BJ (cell line): ENCODE data around the gene CBX2. TPM values are rescaled to one million over a fixed set of nuclear protein-coding genes. Genes with fewer than 3 reads are reported as not detected.

Experiments used
- CTCF ChIA-PET: fragments of 350-600 bp; formaldehyde crosslinking; extraction: SDS; loops from one replicate; lab custom pipeline; 2021; ENCODE audit warnings: antibody characterized with exemption, inconsistent platforms; lab: Yijun Ruan, JAX
- POLR2A ChIA-PET: fragments of 300-600 bp; sonication (Branson Sonifier 250); formaldehyde crosslinking; extraction: SDS; loops from one replicate; lab custom pipeline; 2021; ENCODE audit warnings: antibody characterized with exemption; lab: Charles Lee
- DNase-seq: peaks from one replicate; pipeline ENCODE4 v3.0.0-alpha.2; 2011; ENCODE audit warnings: low read depth
- H3K27me3 ChIP-seq: 2 replicates; pipeline ENCODE4 v1.6.0; 2011; ENCODE audit warnings: low read length; ENCODE audit not compliant: control insufficient read depth, insufficient read depth
- H3K36me3 ChIP-seq: 2 replicates; pipeline ENCODE4 v1.5.1; 2011; ENCODE audit warnings: low read length; ENCODE audit not compliant: control insufficient read depth, insufficient read depth
- H3K4me3 ChIP-seq: 2 replicates; pipeline ENCODE4 v1.5.1; 2011; ENCODE audit warnings: low read depth, mild to moderate bottlenecking, control low read depth, low read length
- CTCF ChIP-seq: IDR thresholded peaks from 2 replicates; pipeline ENCODE4 v1.5.1; 2011; ENCODE audit warnings: low read depth, mild to moderate bottlenecking, control low read depth, inconsistent platforms, low read length, moderate library complexity; ENCODE audit not compliant: insufficient read depth
- polyA plus RNA-seq: library from polyadenylated mRNA; depleted of rRNA; stranded (reverse); fragments of >200 nt; gene quantifications from 2 replicates; pipeline ENCODE4 v1.2.3, GENCODE V29; 2011

CBX2 gene
- polyA plus RNA-seq, 1 experiment, result 1.5 TPM

GRCh38 chr17:79775632-79776031 is 2.3 kb upstream of the CBX2 start:
- no peaks in the 10 kb centered on the region for H3K36me3 ChIP-seq
- peaks cover 28% of the 10 kb centered on the region for H3K27me3 ChIP-seq
- CTCF ChIA-PET, result interaction anchor here (1.1 to 2.5 kb wide), 4 partner anchors 9 to 34 kb away, joined by 3 to 7 read pairs (median 4); no protein-coding TSS in a partner anchor
- POLR2A ChIA-PET, result interaction anchor here (0.6 kb wide), 1 partner anchor 701 kb away, joined by 3 read pairs; the partner anchor contains the start of gene ENGASE
- no peak overlapping the region for H3K4me3 ChIP-seq
- no peak for DNase-seq
- no peak for TF ChIP-seq CTCF

DNA sequence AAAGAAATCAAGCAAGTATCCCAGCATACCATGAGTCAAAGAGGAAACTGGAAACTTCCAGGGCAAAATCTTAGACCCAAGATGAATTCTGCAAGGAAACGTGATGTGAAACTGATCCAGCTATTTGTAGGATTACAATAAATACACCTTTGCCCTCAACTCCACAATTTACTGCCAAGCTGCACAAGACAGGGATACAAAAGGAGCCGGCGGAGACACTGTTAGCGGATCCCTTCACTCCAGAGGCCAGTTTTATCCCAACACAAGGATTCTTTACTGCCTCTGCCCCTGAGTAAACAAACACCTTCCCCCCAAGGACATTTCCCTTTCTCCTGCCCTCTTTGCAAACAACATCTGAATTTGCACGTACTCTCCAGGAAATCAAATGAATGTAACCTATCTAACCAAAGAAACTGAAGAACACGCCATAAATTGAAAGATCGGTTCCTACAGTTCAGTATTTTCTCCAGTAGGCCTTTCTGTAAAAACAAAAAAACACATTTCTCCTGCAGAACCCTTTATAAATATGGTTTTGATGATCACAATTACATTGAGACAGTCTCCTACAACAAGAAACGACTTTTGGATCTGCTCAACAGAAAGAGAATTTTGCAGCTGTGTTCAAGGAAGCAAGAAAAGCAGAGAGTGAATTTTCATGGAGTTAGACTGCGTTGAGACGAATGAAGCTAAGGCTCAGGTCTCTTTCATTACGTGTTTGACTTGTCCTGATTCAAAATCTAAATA is 1.4 kb upstream of the CBX2 start:
- DNase-seq, result no peak
- H3K4me3 ChIP-seq, result no peak overlapping the region
- TF ChIP-seq CTCF, result no peak
- H3K27me3 ChIP-seq, result peaks cover 28% of the 10 kb centered on the region
- no peaks in the 10 kb centered on the region for H3K36me3 ChIP-seq
- CTCF ChIA-PET, result interaction anchor here (1.1 to 2.5 kb wide), 4 partner anchors 13 to 64 kb away, joined by 3 to 7 read pairs (median 4); no protein-coding TSS in a partner anchor
- POLR2A ChIA-PET, result no interaction called here

GRCh38 chr17:79777120-79777893 is 641 bp upstream of the CBX2 start:
- peaks cover 25% of the 10 kb centered on the region for H3K27me3 ChIP-seq
- peak; percentile 48 for TF ChIP-seq CTCF
- peak overlapping the region; percentile 48 for H3K4me3 ChIP-seq
- DNase-seq, result no peak
- no peaks in the 10 kb centered on the region for H3K36me3 ChIP-seq
- ChIA-PET CTCF (interaction anchor here (1.1 to 2.9 kb wide), 3 partner anchors 12 to 63 kb away, joined by 3 to 15 read pairs (median 7); no protein-coding TSS in a partner anchor), POLR2A (no interaction called here)

- no peak for TF ChIP-seq CTCF
- Histone ChIP-seq H3K36me3 (no peaks in the 10 kb centered on the region), H3K4me3 (peak overlapping the region; percentile 61), H3K27me3 (peaks cover 23% of the 10 kb centered on the region)
- POLR2A ChIA-PET, result no interaction called here
- no peak for DNase-seq
- CTCF ChIA-PET, result interaction anchor here (1.1 to 2.9 kb wide), 3 partner anchors 9 to 46 kb away, joined by 3 to 15 read pairs (median 3); no protein-coding TSS in a partner anchor
Measured at GRCh38 chr17:79778504-79779083, 646 bp downstream of the CBX2 start.

GRCh38 chr17:79779084-79779529 is 1.2 kb downstream of the CBX2 start:
- CTCF ChIA-PET, result interaction anchor here (0.8 to 2.9 kb wide), 4 partner anchors 8 to 47 kb away, joined by 3 to 15 read pairs (median 3); no protein-coding TSS in a partner anchor
- no peak for DNase-seq
- TF ChIP-seq CTCF, result no peak
- H3K27me3 ChIP-seq, result peaks cover 19% of the 10 kb centered on the region
- H3K36me3 ChIP-seq, result no peaks in the 10 kb centered on the region
- H3K4me3 ChIP-seq, result peak overlapping the region; percentile 61
- POLR2A ChIA-PET, result no interaction called here
